GM19328 (cell line): ENCODE results near the gene MANF.
"Not testable (repeated sequence)": the region's sequence is repeated elsewhere in the genome, so short reads cannot be mapped to it uniquely, and the experiment has no call there.

Experiments
- ATAC-seq: cut with Tn5 transposase; IDR thresholded peaks from one replicate; pipeline ENCODE4 v1.9.1; 2021; ENCODE audit warnings: mild to moderate bottlenecking, moderate library complexity; ENCODE audit not compliant: unreplicated experiment

Gene MANF

GRCh38 chr3:51371943-51372557 is 13.0 kb upstream of the MANF start:
- ATAC-seq, result no peak

GRCh38 chr3:51373658-51374421 is 11.3 kb upstream of the MANF start:
- ATAC-seq, result no peak

- no peak for ATAC-seq
Observed at GRCh38 chr3:51374456-51374855, 10.6 kb upstream of the MANF start.

GRCh38 chr3:51375136-51375535 is 10.0 kb upstream of the MANF start:
- ATAC-seq, result no peak

- ATAC-seq, result no peak
Observed at GRCh38 chr3:51375571-51375970, 9.5 kb upstream of the MANF start.

- no peak for ATAC-seq
Observed at GRCh38 chr3:51378065-51378464, 7.0 kb upstream of the MANF start.

GRCh38 chr3:51378726-51379125 is 6.4 kb upstream of the MANF start:
- no peak for ATAC-seq

- no peak for ATAC-seq
Observed at GRCh38 chr3:51379301-51379700, 5.8 kb upstream of the MANF start.

GRCh38 chr3:51379746-51380455 is 5.2 kb upstream of the MANF start:
- no peak for ATAC-seq

GRCh38 chr3:51380601-51381332 is 4.3 kb upstream of the MANF start:
- ATAC-seq, result no peak

- ATAC-seq, result no peak
Observed at GRCh38 chr3:51381333-51381705, 3.8 kb upstream of the MANF start.

- ATAC-seq, result no peak
Observed at GRCh38 chr3:51382076-51382745, 2.9 kb upstream of the MANF start.

- ATAC-seq, result no peak
Observed at GRCh38 chr3:51382947-51383578, 2.0 kb upstream of the MANF start.

- no peak for ATAC-seq
Observed at GRCh38 chr3:51384055-51384725, 901 bp upstream of the MANF start.

GRCh38 chr3:51385621-51386091 is 565 bp downstream of the MANF start:
- ATAC-seq, result no peak

GRCh38 chr3:51386159-51386851 is 1.2 kb downstream of the MANF start:
- ATAC-seq, result no peak

GRCh38 chr3:51386852-51387229 is 1.8 kb downstream of the MANF start:
- no peak for ATAC-seq

- not testable (repeated sequence) for ATAC-seq
Observed at GRCh38 chr3:51387281-51387680, 2.2 kb downstream of the MANF start.
